ENCODE results near the gene PDCD10.

GRCh38 chr3:167716920-167717319, 17.8 kb downstream of the PDCD10 start:
- TF ChIP-seq, protein P1, sequence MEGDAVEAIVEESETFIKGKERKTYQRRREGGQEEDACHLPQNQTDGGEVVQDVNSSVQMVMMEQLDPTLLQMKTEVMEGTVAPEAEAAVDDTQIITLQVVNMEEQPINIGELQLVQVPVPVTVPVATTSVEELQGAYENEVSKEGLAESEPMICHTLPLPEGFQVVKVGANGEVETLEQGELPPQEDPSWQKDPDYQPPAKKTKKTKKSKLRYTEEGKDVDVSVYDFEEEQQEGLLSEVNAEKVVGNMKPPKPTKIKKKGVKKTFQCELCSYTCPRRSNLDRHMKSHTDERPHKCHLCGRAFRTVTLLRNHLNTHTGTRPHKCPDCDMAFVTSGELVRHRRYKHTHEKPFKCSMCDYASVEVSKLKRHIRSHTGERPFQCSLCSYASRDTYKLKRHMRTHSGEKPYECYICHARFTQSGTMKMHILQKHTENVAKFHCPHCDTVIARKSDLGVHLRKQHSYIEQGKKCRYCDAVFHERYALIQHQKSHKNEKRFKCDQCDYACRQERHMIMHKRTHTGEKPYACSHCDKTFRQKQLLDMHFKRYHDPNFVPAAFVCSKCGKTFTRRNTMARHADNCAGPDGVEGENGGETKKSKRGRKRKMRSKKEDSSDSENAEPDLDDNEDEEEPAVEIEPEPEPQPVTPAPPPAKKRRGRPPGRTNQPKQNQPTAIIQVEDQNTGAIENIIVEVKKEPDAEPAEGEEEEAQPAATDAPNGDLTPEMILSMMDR (IDR thresholded peaks at IDR 0.05) = no peak
- TF ChIP-seq EZH2 (IDR thresholded peaks at IDR 0.05; ENCODE audit: borderline replicate concordance, insufficient read depth, low read depth, low read length, poor library complexity, severe bottlenecking) = no peak
